Heart right ventricle (tissue), 16 donors: Measurements from ENCODE around the gene SUCLG1. TPM values are rescaled to one million over a fixed set of nuclear protein-coding genes. Genes with fewer than 3 reads are reported as not detected.
"Not testable (repeated sequence)": the region's sequence is repeated elsewhere in the genome, so short reads cannot be mapped to it uniquely, and the experiment has no call there.

ENCODE experiments used
- ATAC-seq, 8 donors: fragments of 200-7000 bp; cut with Tn5 transposase; one replicate each; pipeline ENCODE4 v1.9.1; 2020; ENCODE audit warnings: mild to moderate bottlenecking in 8 of 8, moderate library complexity in 8 of 8, moderate number of reproducible peaks in 1 of 8
- DNase-seq, 2 donors: peaks; one replicate each; pipeline ENCODE4 v3.0.0-alpha.2; 2020
- H3K27ac ChIP-seq, 10 donors: fragments of 200-600 bp; sonication (generic) in 2 of 10; one replicate each; pipeline versions ENCODE4 v1.5.0 to v1.8.0; 2020 to 2022; ENCODE audit warnings: mild to moderate bottlenecking in 3 of 10
- H3K27me3 ChIP-seq, 7 donors: fragments of 200-600 bp; one replicate each; pipeline ENCODE4 v1.8.0; 2021 to 2022; ENCODE audit warnings: mild to moderate bottlenecking in 2 of 7
- H3K36me3 ChIP-seq, 9 donors: fragments of 200-600 bp; sonication (generic) in 1 of 9; one replicate each; pipeline versions ENCODE4 v1.5.0 to v1.8.0; 2020 to 2022; ENCODE audit warnings: mild to moderate bottlenecking in 2 of 9
- H3K4me1 ChIP-seq, 9 donors: fragments of 200-600 bp; sonication (generic) in 1 of 9; one replicate each; pipeline versions ENCODE4 v1.5.0 to v1.8.0; 2020 to 2022; ENCODE audit warnings: mild to moderate bottlenecking in 4 of 9
- H3K4me3 ChIP-seq, 10 donors: fragments of 200-600 bp; sonication (generic) in 2 of 10; one replicate each; pipeline versions ENCODE4 v1.5.0 to v1.8.0; 2020 to 2022; ENCODE audit warnings: mild to moderate bottlenecking in 7 of 10, moderate library complexity in 2 of 10
- H3K9me3 ChIP-seq, 11 donors: fragments of 200-600 bp in 10 of 11; sonication (generic) in 2 of 11; one replicate each; pipeline versions ENCODE4 v1.5.0 to v1.8.0; 2013 to 2022; ENCODE audit warnings: mild to moderate bottlenecking in 2 of 11, control low read depth in 1 of 11, moderate library complexity in 1 of 11
- CTCF ChIP-seq, 9 donors: fragments of 200-600 bp; sonication (generic) in 2 of 9; IDR thresholded peaks; one replicate each; pipeline versions ENCODE4 v1.5.0 to v1.8.0; 2021 to 2022; ENCODE audit warnings: antibody characterized with exemption in 9 of 9, mild to moderate bottlenecking in 5 of 9, moderate library complexity in 1 of 9
- WGBS, 2 donors: extraction: QIAGEN DNeasy Blood & Tissue Kit; methylation state at CpG; one replicate each; pipeline ENCODE4 v1.1.7; 2013; ENCODE audit warnings: inconsistent platforms in 1 of 2; 5-methylcytosine and 5-hydroxymethylcytosine counted together
- intact Hi-C, 10 donors: fragments of 100-400 bp; cut with DNase I; formaldehyde crosslinking; loops; one replicate each; pipeline versions ENCODE4 v1.11.1 to v1.14.2; 2022
- polyA plus RNA-seq, 2 donors: library from polyadenylated mRNA; stranded (reverse); fragments of 200-250 nt; gene quantifications; one replicate each; pipeline ENCODE4 v1.2.3, GENCODE V29; 2013
- total RNA-seq, 10 donors: library from RNA; stranded (reverse); fragmentation: NEBNext Ultra II Directional in 3 of 10; extraction: Animal tissue kit (Norgen Biotek cat#: 25700) in 3 of 10; gene quantifications; one replicate each; pipeline versions ENCODE4 v1.2.1 to v1.2.4, GENCODE V29; 2021 to 2023
- donor health status: Arrhythmogenic right ventricular cardiomyopathy.
- donor health status: ischemic (EF 13 %, LVEDD 7.1; RV severe dilation, severe dysfunction).
- donor health status: healthy with polysubstance abuse.
- donor health status: DM: no; HTN: yes; CAD: no.
- donor health status: DM: no; HTN: no; CAD: no.
- donor health status: ischemic (EF 25% LVEDD 6.9; RV normal size, moderate dysfunction).
- donor health status: ischemic (EF 25% LVEDD 5.7; RV mildly dilated, moderate dysfunction).
- donor health status: healthy.
- donor health status: DM: yes; HTN: yes; CAD: no.
- donor health status: Ischemic cardiomyopathy.
- donor health status: ischemic (EF 35%, LVEDD 5.7; RV mildly dilated, moderate dysfunction).
- donor health status: nonischemic (EF 11% LVEDD 7.7; RV severe dilation, severe dysfunction).
- donor health status: DM: yes; HTN: yes; CAD: no.
- donor health status: PGD.
- donor health status: ischemic (EF 29% LVEDD 5.4; RV normal size, mild dysfunction).
- donor health status: nonischemic (EF 23%, LVEDD 6.1; RV moderate dilation, normal function).

The SUCLG1 gene
- total and polyA plus RNA-seq, 12 donors, result 195 to 330 (median 284) TPM

GRCh38 chr2:84478867-84479266 is 19.8 kb upstream of the SUCLG1 start:
- H3K9me3 ChIP-seq, result peaks cover 0 to 20% (median 4%) of the 10 kb centered on the region in 11 donors
- WGBS, 2 donors, result 67 to 87% methylated on average over 3 of the region's 3 CpGs
- no peaks in the 10 kb centered on the region for H3K4me1 ChIP-seq
- ATAC-seq (no peak), DNase-seq (no peak)
- H3K36me3 ChIP-seq, result no peaks in the 10 kb centered on the region
- no peak overlapping the region for H3K27ac ChIP-seq
- H3K27me3 ChIP-seq, result no peaks in the 10 kb centered on the region
- intact Hi-C loops, result no loop called here
- no peak for TF ChIP-seq CTCF (IDR thresholded peaks at IDR 0.05)
- H3K4me3 ChIP-seq, result no peak overlapping the region

GRCh38 chr2:84477886-84478285 is 18.8 kb upstream of the SUCLG1 start:
- ATAC-seq, result no peak
- Histone ChIP-seq H3K4me3 (no peak overlapping the region), H3K9me3 (peaks cover 0 to 20% (median 4%) of the 10 kb centered on the region in 11 donors), H3K4me1 (no peaks in the 10 kb centered on the region), H3K27ac (no peak overlapping the region), H3K27me3 (no peaks in the 10 kb centered on the region), H3K36me3 (no peaks in the 10 kb centered on the region)
- TF ChIP-seq CTCF (IDR thresholded peaks at IDR 0.05), result no peak
- 79 to 87% methylated on average over 1 of the region's 1 CpG for WGBS, 2 donors
- DNase-seq, result no peak
- intact Hi-C loops, result no loop called here

- 76 to 81% methylated on average over 4 of the region's 4 CpGs for WGBS, 2 donors
- TF ChIP-seq CTCF (IDR thresholded peaks at IDR 0.05), result no peak
- intact Hi-C loops, result no loop called here
Measured at GRCh38 chr2:84474176-84474575, 15.1 kb upstream of the SUCLG1 start.

GRCh38 chr2:84472856-84473565 is 13.9 kb upstream of the SUCLG1 start:
- ATAC-seq (no peak), DNase-seq (no peak)
- Histone ChIP-seq H3K9me3 (peaks cover 0 to 32% (median 8%) of the 10 kb centered on the region in 11 donors), H3K4me1 (no peaks in the 10 kb centered on the region), H3K36me3 (no peaks in the 10 kb centered on the region), H3K27me3 (no peaks in the 10 kb centered on the region), H3K27ac (no peak overlapping the region), H3K4me3 (no peak overlapping the region)
- no peak for TF ChIP-seq CTCF (IDR thresholded peaks at IDR 0.05)
- intact Hi-C loops, result no loop called here
- WGBS, 2 donors, result 80 to 82% methylated on average over 6 of the region's 6 CpGs

More at GRCh38 chr2:84474176-84474575, 15.1 kb upstream of the SUCLG1 start:
- H3K4me1 ChIP-seq, result no peaks in the 10 kb centered on the region
- ATAC-seq, result no peak
- DNase-seq, result no peak
- H3K27me3 ChIP-seq, result no peaks in the 10 kb centered on the region
- no peak overlapping the region for H3K4me3 ChIP-seq
- peaks cover 0 to 32% (median 8%) of the 10 kb centered on the region in 11 donors for H3K9me3 ChIP-seq
- no peaks in the 10 kb centered on the region for H3K36me3 ChIP-seq
- no peak overlapping the region for H3K27ac ChIP-seq

- H3K27ac ChIP-seq, H3K36me3 ChIP-seq, ATAC-seq, H3K27me3 ChIP-seq, intact Hi-C loops, H3K4me3 ChIP-seq, H3K4me1 ChIP-seq, DNase-seq: not testable (repeated sequence)
- WGBS, 2 donors, result 41 to 61% methylated on average over 2 of the region's 2 CpGs
- H3K9me3 ChIP-seq, result peaks cover 0 to 28% (median 8%) of the 10 kb centered on the region in 11 donors
Measured at GRCh38 chr2:84472423-84472822, 13.3 kb upstream of the SUCLG1 start.
